Right lung (tissue), 5 donors: Measurements from ENCODE around the gene OTOG. TPM values are rescaled to one million over a fixed set of nuclear protein-coding genes. Genes with fewer than 3 reads are reported as not detected.

Source experiments
- DNase-seq, 2 donors: peaks; one replicate each; pipeline ENCODE4 v3.0.0-alpha.2; 2013
- polyA plus RNA-seq, 5 donors: library from polyadenylated mRNA; unstranded; fragments of 120-200 nt; gene quantifications; one replicate each; pipeline versions ENCODE4 v1.2.1 to v1.2.3, GENCODE V29; 2013; ENCODE audit warnings: inconsistent platforms in 1 of 5, low replicate concordance in 1 of 5; ENCODE audit not compliant: insufficient read length in 5 of 5, insufficient read depth in 1 of 5

OTOG gene
- polyA plus RNA-seq, 5 donors: 0.06 to 0.24 (median 0.14) TPM

- DNase-seq: no peak
These were observed 14.0 kb downstream of the OTOG start for GRCh38 chr11:17561111-17561415.

- DNase-seq: no peak
These were observed 14.5 kb downstream of the OTOG start for GRCh38 chr11:17561526-17561925.

- DNase-seq: no peak
These were observed 16.2 kb downstream of the OTOG start for GRCh38 chr11:17563231-17563646.

GRCh38 chr11:17563961-17564686, 17.1 kb downstream of the OTOG start:
- DNase-seq: no peak

GRCh38 chr11:17564687-17565042, 17.6 kb downstream of the OTOG start:
- DNase-seq: no peak

- DNase-seq: no peak
These were observed 21.9 kb downstream of the OTOG start for GRCh38 chr11:17568944-17569343.

GRCh38 chr11:17570034-17570433, 23.0 kb downstream of the OTOG start:
- DNase-seq: no peak

- DNase-seq: no peak
These were observed 24.6 kb downstream of the OTOG start for GRCh38 chr11:17571431-17572358.

GRCh38 chr11:17572359-17572690, 25.3 kb downstream of the OTOG start:
- DNase-seq: no peak

- DNase-seq: no peak
These were observed 25.9 kb downstream of the OTOG start for GRCh38 chr11:17572791-17573460.

GRCh38 chr11:17573526-17573925, 26.5 kb downstream of the OTOG start:
- DNase-seq: no peak

GRCh38 chr11:17574141-17575091, 27.4 kb downstream of the OTOG start:
- no peak for DNase-seq

GRCh38 chr11:17575431-17576425, 28.7 kb downstream of the OTOG start:
- DNase-seq: no peak

- DNase-seq: no peak
These were observed 31.2 kb downstream of the OTOG start for GRCh38 chr11:17578296-17578695.

- no peak for DNase-seq
These were observed 31.9 kb downstream of the OTOG start for GRCh38 chr11:17578958-17579357.

- no peak for DNase-seq
These were observed 32.4 kb downstream of the OTOG start for GRCh38 chr11:17579451-17579850.

GRCh38 chr11:17580271-17580670, 33.2 kb downstream of the OTOG start:
- no peak for DNase-seq

GRCh38 chr11:17581036-17581731, 34.1 kb downstream of the OTOG start:
- no peak for DNase-seq

GRCh38 chr11:17581732-17582053, 34.6 kb downstream of the OTOG start:
- no peak for DNase-seq
